ENCODE data around the gene CAGE1.
"Not testable (repeated sequence)": the region's sequence is repeated elsewhere in the genome, so short reads cannot be mapped to it uniquely, and the experiment has no call there.

Gene CAGE1

DNA sequence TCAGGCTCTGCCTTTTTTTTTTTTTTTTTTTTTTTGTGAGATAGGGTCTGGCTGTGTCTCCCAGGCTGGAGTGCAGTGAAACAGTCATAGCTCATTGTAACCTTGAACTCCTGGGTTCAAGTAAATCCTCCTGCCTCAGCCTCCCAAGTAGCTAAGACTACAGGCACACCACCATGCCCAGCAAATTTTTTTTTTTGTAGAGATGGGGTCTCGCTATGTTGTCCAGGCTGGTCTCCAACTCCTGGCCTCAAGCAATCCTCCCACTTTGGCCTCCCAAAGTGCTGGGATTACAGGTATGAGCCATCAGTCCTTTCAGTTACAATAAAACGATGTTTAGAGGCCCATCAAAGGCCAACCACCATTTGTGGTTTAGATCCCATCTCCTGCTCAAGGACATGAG lies 70.1 kb downstream of the CAGE1 start:
- not testable (repeated sequence) for H3K4me1 ChIP-seq (ENCODE audit: control insufficient read depth, low read length)

DNA sequence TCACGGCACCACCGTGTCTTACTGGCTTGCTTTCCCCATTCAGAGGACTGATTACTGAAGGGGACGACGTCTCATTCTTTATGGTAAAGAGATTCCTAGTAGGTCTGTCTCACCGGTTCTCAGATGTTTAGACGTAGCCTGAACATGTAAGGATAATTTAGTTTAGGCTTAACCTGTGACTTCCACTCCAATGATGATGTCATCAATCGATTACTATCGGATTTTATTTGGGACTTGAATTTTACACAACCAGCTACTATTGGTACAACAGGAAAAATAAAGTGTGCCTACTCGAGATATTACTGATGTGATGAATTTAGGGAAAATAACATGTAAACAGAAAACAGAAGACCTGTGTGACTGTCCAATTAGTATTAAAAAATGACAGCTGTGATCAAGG lies 72.0 kb downstream of the CAGE1 start:
- Histone ChIP-seq H3K4me3 (ENCODE audit: low read length) (no peak overlapping the region), H3K27me3 (ENCODE audit: control insufficient read depth, low read length) (no peaks in the 10 kb centered on the region), H3K79me2 (ENCODE audit: control insufficient read depth, low read length) (peaks cover 9% of the 10 kb centered on the region), H3K9me2 (replicated peaks; ENCODE audit: control insufficient read depth, low read length) (no peaks in the 10 kb centered on the region), H3K27ac (ENCODE audit: low read depth, low read length) (no peak overlapping the region), H3K4me1 (ENCODE audit: control insufficient read depth, low read length) (peaks cover 13% of the 10 kb centered on the region), H3K36me3 (ENCODE audit: control insufficient read depth, low read length) (peaks cover 4% of the 10 kb centered on the region), H3F3A (ENCODE audit: control insufficient read depth, insufficient read depth) (0 out of 2 replicates have a peak, but pooled peaks cover 2% of the 10 kb centered on the region), H4K20me1 (ENCODE audit: control insufficient read depth, insufficient read depth, low read depth, low read length) (no peaks in the 10 kb centered on the region), H3K9me3 (ENCODE audit: control insufficient read depth, insufficient read depth, low read length) (no peaks in the 10 kb centered on the region), H3K4me2 (ENCODE audit: low read length) (no peak overlapping the region)
- TF ChIP-seq EZH2phosphoT487 (IDR thresholded peaks at IDR 0.05; ENCODE audit: borderline replicate concordance, low read length), result no peak
- TF ChIP-seq, protein P1, sequence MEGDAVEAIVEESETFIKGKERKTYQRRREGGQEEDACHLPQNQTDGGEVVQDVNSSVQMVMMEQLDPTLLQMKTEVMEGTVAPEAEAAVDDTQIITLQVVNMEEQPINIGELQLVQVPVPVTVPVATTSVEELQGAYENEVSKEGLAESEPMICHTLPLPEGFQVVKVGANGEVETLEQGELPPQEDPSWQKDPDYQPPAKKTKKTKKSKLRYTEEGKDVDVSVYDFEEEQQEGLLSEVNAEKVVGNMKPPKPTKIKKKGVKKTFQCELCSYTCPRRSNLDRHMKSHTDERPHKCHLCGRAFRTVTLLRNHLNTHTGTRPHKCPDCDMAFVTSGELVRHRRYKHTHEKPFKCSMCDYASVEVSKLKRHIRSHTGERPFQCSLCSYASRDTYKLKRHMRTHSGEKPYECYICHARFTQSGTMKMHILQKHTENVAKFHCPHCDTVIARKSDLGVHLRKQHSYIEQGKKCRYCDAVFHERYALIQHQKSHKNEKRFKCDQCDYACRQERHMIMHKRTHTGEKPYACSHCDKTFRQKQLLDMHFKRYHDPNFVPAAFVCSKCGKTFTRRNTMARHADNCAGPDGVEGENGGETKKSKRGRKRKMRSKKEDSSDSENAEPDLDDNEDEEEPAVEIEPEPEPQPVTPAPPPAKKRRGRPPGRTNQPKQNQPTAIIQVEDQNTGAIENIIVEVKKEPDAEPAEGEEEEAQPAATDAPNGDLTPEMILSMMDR (IDR thresholded peaks at IDR 0.05; ENCODE audit: low read depth, low read length, poor library complexity, severe bottlenecking), result no peak

More for the DNA sequence above, 70.1 kb downstream of the CAGE1 start:
- not testable (repeated sequence) for H4K20me1 ChIP-seq (ENCODE audit: control insufficient read depth, insufficient read depth, low read depth, low read length); H3K9me2 ChIP-seq (replicated peaks; ENCODE audit: control insufficient read depth, low read length); H3K27ac ChIP-seq (ENCODE audit: low read depth, low read length); H3K79me2 ChIP-seq (ENCODE audit: control insufficient read depth, low read length); H3K27me3 ChIP-seq (ENCODE audit: control insufficient read depth, low read length); H3K4me2 ChIP-seq (ENCODE audit: low read length); H3F3A ChIP-seq (ENCODE audit: control insufficient read depth, insufficient read depth); H3K36me3 ChIP-seq (ENCODE audit: control insufficient read depth, low read length); H3K4me3 ChIP-seq (ENCODE audit: low read length); H3K9me3 ChIP-seq (ENCODE audit: control insufficient read depth, insufficient read depth, low read length)

- TF ChIP-seq EZH2phosphoT487 (IDR thresholded peaks at IDR 0.05; ENCODE audit: borderline replicate concordance, low read length), result no peak
- TF ChIP-seq, protein P1 (IDR thresholded peaks at IDR 0.05; ENCODE audit: low read depth, low read length, poor library complexity, severe bottlenecking), result no peak
These were observed 72.6 kb downstream of the CAGE1 start for GRCh38 chr6:7316658-7317533.

GRCh38 chr6:7315948-7316365 lies 73.6 kb downstream of the CAGE1 start:
- Histone ChIP-seq H3K4me3 (ENCODE audit: low read length) (no peak overlapping the region), H3K9me3 (ENCODE audit: control insufficient read depth, insufficient read depth, low read length) (no peaks in the 10 kb centered on the region), H3K27ac (ENCODE audit: low read depth, low read length) (no peak overlapping the region), H4K20me1 (ENCODE audit: control insufficient read depth, insufficient read depth, low read depth, low read length) (peaks cover 10% of the 10 kb centered on the region), H3K79me2 (ENCODE audit: control insufficient read depth, low read length) (peaks cover 25% of the 10 kb centered on the region), H3K4me1 (ENCODE audit: control insufficient read depth, low read length) (peaks cover 21% of the 10 kb centered on the region), H3K4me2 (ENCODE audit: low read length) (no peak overlapping the region), H3F3A (ENCODE audit: control insufficient read depth, insufficient read depth) (peaks cover 2% of the 10 kb centered on the region; the same call in 1 of the 2 replicates), H3K9me2 (replicated peaks; ENCODE audit: control insufficient read depth, low read length) (no peaks in the 10 kb centered on the region), H3K27me3 (ENCODE audit: control insufficient read depth, low read length) (no peaks in the 10 kb centered on the region), H3K36me3 (ENCODE audit: control insufficient read depth, low read length) (peaks cover 17% of the 10 kb centered on the region)
- TF ChIP-seq, protein P1 (IDR thresholded peaks at IDR 0.05; ENCODE audit: low read depth, low read length, poor library complexity, severe bottlenecking), result no peak
- TF ChIP-seq EZH2phosphoT487 (IDR thresholded peaks at IDR 0.05; ENCODE audit: borderline replicate concordance, low read length), result no peak

More at GRCh38 chr6:7316658-7317533, 72.6 kb downstream of the CAGE1 start:
- peaks cover 4% of the 10 kb centered on the region; the same call in 1 of the 2 replicates for H4K20me1 ChIP-seq (ENCODE audit: control insufficient read depth, insufficient read depth, low read depth, low read length)
- no peak overlapping the region for H3K27ac ChIP-seq (ENCODE audit: low read depth, low read length)
- no peaks in the 10 kb centered on the region for H3K9me2 ChIP-seq (replicated peaks; ENCODE audit: control insufficient read depth, low read length)
- peaks cover 10% of the 10 kb centered on the region for H3K36me3 ChIP-seq (ENCODE audit: control insufficient read depth, low read length)
- no peak overlapping the region for H3K4me3 ChIP-seq (ENCODE audit: low read length)
- H3K9me3 ChIP-seq (ENCODE audit: control insufficient read depth, insufficient read depth, low read length), result no peaks in the 10 kb centered on the region
- H3K79me2 ChIP-seq (ENCODE audit: control insufficient read depth, low read length), result peaks cover 15% of the 10 kb centered on the region
- H3K4me2 ChIP-seq (ENCODE audit: low read length), result no peak overlapping the region
- no peaks in the 10 kb centered on the region for H3K27me3 ChIP-seq (ENCODE audit: control insufficient read depth, low read length)
- peaks cover 13% of the 10 kb centered on the region for H3K4me1 ChIP-seq (ENCODE audit: control insufficient read depth, low read length)
- 0 out of 2 replicates have a peak, but pooled peaks cover 2% of the 10 kb centered on the region for H3F3A ChIP-seq (ENCODE audit: control insufficient read depth, insufficient read depth)

DNA sequence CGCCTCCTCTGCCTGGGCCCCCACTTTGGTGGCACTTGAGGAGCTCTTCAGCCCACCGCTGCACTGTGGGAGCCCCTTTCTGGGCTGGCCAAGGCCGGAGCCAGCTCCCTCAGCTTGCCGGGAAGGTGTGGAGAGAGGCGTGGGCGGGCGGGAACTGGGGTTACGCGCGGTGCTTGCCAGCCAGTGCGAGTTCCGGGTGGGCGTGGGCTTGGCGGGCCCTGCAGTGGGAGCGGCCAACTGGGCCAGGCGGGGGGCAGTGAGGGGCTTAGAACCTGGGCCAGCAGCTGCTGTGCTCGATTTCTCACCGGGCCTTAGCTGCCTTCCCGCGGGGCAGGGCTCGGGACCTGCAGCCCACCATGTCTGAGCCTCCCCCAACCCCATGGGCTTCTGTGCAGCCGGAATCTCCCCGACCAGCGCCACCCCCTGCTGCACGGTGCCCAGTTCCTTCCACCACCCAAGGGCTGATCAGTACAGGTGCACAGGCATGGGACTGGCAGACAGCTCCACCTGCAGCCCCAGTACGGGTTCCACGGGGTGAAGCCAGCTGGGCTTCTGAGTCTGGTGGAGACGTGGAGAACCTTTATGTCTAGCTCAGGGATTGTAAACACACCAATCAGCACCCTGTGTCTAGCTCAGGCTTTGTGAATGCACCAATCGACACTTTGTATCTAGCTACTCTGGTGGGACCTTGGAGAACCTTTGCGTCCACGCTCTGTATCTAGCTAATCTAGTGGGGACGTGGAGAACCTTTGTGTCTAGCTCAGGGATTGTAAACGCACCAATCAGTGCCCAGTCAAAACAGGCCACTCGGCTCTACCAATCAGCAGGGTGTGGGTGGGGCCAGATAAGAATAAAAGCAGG lies 74.2 kb downstream of the CAGE1 start:
- H3K9me2 ChIP-seq (replicated peaks; ENCODE audit: control insufficient read depth, low read length); H3K4me3 ChIP-seq (ENCODE audit: low read length); H3F3A ChIP-seq (ENCODE audit: control insufficient read depth, insufficient read depth); H3K27me3 ChIP-seq (ENCODE audit: control insufficient read depth, low read length); H3K4me2 ChIP-seq (ENCODE audit: low read length); H3K27ac ChIP-seq (ENCODE audit: low read depth, low read length); H3K9me3 ChIP-seq (ENCODE audit: control insufficient read depth, insufficient read depth, low read length): not testable (repeated sequence)
- Histone ChIP-seq H3K36me3 (ENCODE audit: control insufficient read depth, low read length) (peaks cover 23% of the 10 kb centered on the region), H4K20me1 (ENCODE audit: control insufficient read depth, insufficient read depth, low read depth, low read length) (peaks cover 12% of the 10 kb centered on the region), H3K79me2 (ENCODE audit: control insufficient read depth, low read length) (peaks cover 31% of the 10 kb centered on the region), H3K4me1 (ENCODE audit: control insufficient read depth, low read length) (peaks cover 27% of the 10 kb centered on the region)
